WTC11 (cell line): ENCODE results near the gene AMMECR1. TPM values are rescaled to one million over a fixed set of nuclear protein-coding genes. Genes with fewer than 3 reads are reported as not detected.

ENCODE experiments used
- ATAC-seq: fragments of 200-7000 bp; cut with Tn5 transposase; 2 replicates; pipeline ENCODE4 v1.10.0; 2021; ENCODE audit warnings: mild to moderate bottlenecking, moderate library complexity
- CTCF ChIA-PET: fragments of 300-600 bp; sonication (Branson Sonifier 250); formaldehyde crosslinking; loops from one replicate; lab custom pipeline; 2021; ENCODE audit warnings: antibody characterized with exemption; lab: Charles Lee
- POLR2A ChIA-PET: fragments of 350-600 bp; sonication (Branson Sonifier 250); formaldehyde crosslinking; loops from one replicate; lab custom pipeline; 2021; ENCODE audit warnings: antibody characterized with exemption; lab: Charles Lee
- DNase-seq: peaks from one replicate; pipeline ENCODE4 v3.0.0; 2021; ENCODE audit warnings: low spot score
- H3K27ac Mint-ChIP-seq: 2 replicates; pipeline ENCODE4 v1.8.0; 2021; ENCODE audit warnings: mixed read lengths
- H3K27me3 Mint-ChIP-seq: 2 replicates; pipeline ENCODE4 v1.8.0; 2021; ENCODE audit warnings: low read depth, mild to moderate bottlenecking, moderate library complexity, mixed read lengths
- H3K36me3 Mint-ChIP-seq: 2 replicates; pipeline ENCODE4 v1.8.0; 2021; ENCODE audit warnings: mixed read lengths
- H3K4me1 Mint-ChIP-seq: 2 replicates; pipeline ENCODE4 v1.8.0; 2022; ENCODE audit warnings: mixed read lengths
- H3K4me3 Mint-ChIP-seq: 2 replicates; pipeline ENCODE4 v1.8.0; 2021; ENCODE audit warnings: mild to moderate bottlenecking, moderate library complexity, mixed read lengths
- H3K9me3 Mint-ChIP-seq: 2 replicates; pipeline ENCODE4 v1.8.0; 2021; ENCODE audit warnings: mixed read lengths
- CBFB ChIP-seq: sonication (generic); formaldehyde crosslinking; IDR thresholded peaks from 2 replicates; pipeline ENCODE4 v1.8.1; 2022; ENCODE audit warnings: mild to moderate bottlenecking, low read depth, missing genetic modification reagents
- CREB1 ChIP-seq: sonication (generic); formaldehyde crosslinking; IDR thresholded peaks from 2 replicates; pipeline ENCODE4 v1.8.0; 2023; ENCODE audit warnings: mild to moderate bottlenecking, missing genetic modification reagents
- CREM ChIP-seq: sonication (generic); formaldehyde crosslinking; IDR thresholded peaks from 2 replicates; pipeline ENCODE4 v1.8.1; 2022; ENCODE audit warnings: mild to moderate bottlenecking, missing genetic modification reagents, moderate library complexity
- EMX1 ChIP-seq: fragments of 250-450 bp; sonication (Bioruptor Pico); IDR thresholded peaks from 2 replicates; pipeline ENCODE4 v1.8.0; 2021; ENCODE audit warnings: mild to moderate bottlenecking
- FOXK1 ChIP-seq: sonication (generic); formaldehyde crosslinking; IDR thresholded peaks from 2 replicates; pipeline ENCODE4 v1.8.0; 2022; ENCODE audit warnings: mild to moderate bottlenecking, moderate library complexity, missing genetic modification reagents
- JAZF1 ChIP-seq: fragments of 250-450 bp; sonication (Bioruptor Pico); IDR thresholded peaks from 2 replicates; pipeline ENCODE4 v1.9.0; 2021; ENCODE audit warnings: moderate library complexity, mild to moderate bottlenecking, inconsistent platforms
- JUN ChIP-seq: sonication (generic); formaldehyde crosslinking; IDR thresholded peaks from 2 replicates; pipeline ENCODE4 v1.8.0; 2023; ENCODE audit warnings: mild to moderate bottlenecking, missing genetic modification reagents
- NFE2L1 ChIP-seq: sonication (generic); formaldehyde crosslinking; IDR thresholded peaks from 2 replicates; pipeline ENCODE4 v1.8.1; 2023; ENCODE audit warnings: missing genetic modification reagents
- NR2C2 ChIP-seq: sonication (generic); formaldehyde crosslinking; IDR thresholded peaks from 2 replicates; pipeline ENCODE4 v1.8.0; 2022; ENCODE audit warnings: mild to moderate bottlenecking, missing genetic modification reagents
- PRRX2 ChIP-seq: fragments of 250-450 bp; sonication (Bioruptor Pico); IDR thresholded peaks from 2 replicates; pipeline ENCODE4 v1.8.0; 2021; ENCODE audit warnings: mild to moderate bottlenecking
- RORB ChIP-seq: fragments of 250-450 bp; sonication (Bioruptor Pico); IDR thresholded peaks from 2 replicates; pipeline ENCODE4 v1.9.0; 2021; ENCODE audit warnings: mild to moderate bottlenecking
- TCF7 ChIP-seq: sonication (generic); formaldehyde crosslinking; IDR thresholded peaks from 2 replicates; pipeline ENCODE4 v1.8.0; 2022; ENCODE audit warnings: mild to moderate bottlenecking, low read depth, missing genetic modification reagents, moderate library complexity
- ZMAT4 ChIP-seq: fragments of 250-450 bp; sonication (Bioruptor Pico); IDR thresholded peaks from 2 replicates; pipeline ENCODE4 v1.9.0; 2021; ENCODE audit warnings: mild to moderate bottlenecking
- ZNF263 ChIP-seq: sonication (generic); formaldehyde crosslinking; IDR thresholded peaks from 2 replicates; pipeline ENCODE4 v1.8.1; 2022; ENCODE audit warnings: low read depth, mild to moderate bottlenecking, moderate library complexity, missing genetic modification reagents
- ZNF416 ChIP-seq: fragments of 250-450 bp; sonication (Bioruptor Pico); IDR thresholded peaks from 2 replicates; pipeline ENCODE4 v1.9.0; 2021; ENCODE audit warnings: mild to moderate bottlenecking, inconsistent platforms
- total RNA-seq: library from RNA; stranded (reverse); gene quantifications from 3 replicates; pipeline ENCODE4 v1.2.3, GENCODE V29; 2021
- TF ChIP-seq, protein P1 (sequence below): sonication (generic); formaldehyde crosslinking; IDR thresholded peaks from 2 replicates; pipeline ENCODE4 v1.8.0; 2022; ENCODE audit warnings: mild to moderate bottlenecking, missing genetic modification reagents
- TF ChIP-seq, protein P2 (sequence below): sonication (generic); formaldehyde crosslinking; IDR thresholded peaks from 2 replicates; pipeline ENCODE4 v1.8.1; 2023; ENCODE audit warnings: mild to moderate bottlenecking, moderate library complexity, missing genetic modification reagents
- TF ChIP-seq, protein P3 (sequence below): sonication (generic); formaldehyde crosslinking; IDR thresholded peaks from 2 replicates; pipeline ENCODE4 v1.8.0; 2023; ENCODE audit warnings: mild to moderate bottlenecking, missing genetic modification reagents
- TF ChIP-seq, protein P4 (sequence below): sonication (generic); formaldehyde crosslinking; IDR thresholded peaks from 2 replicates; pipeline ENCODE4 v1.8.1; 2022; ENCODE audit warnings: mild to moderate bottlenecking, missing genetic modification reagents, moderate library complexity, borderline replicate concordance
- TF ChIP-seq, protein P5 (sequence below): fragments of 250-450 bp; sonication (Bioruptor Pico); IDR thresholded peaks from 2 replicates; pipeline ENCODE4 v2.1.2; 2022; ENCODE audit warnings: mild to moderate bottlenecking, moderate library complexity
- TF ChIP-seq, protein P6 (sequence below): fragments of 250-450 bp; sonication (Bioruptor Pico); IDR thresholded peaks from 2 replicates; pipeline ENCODE4 v1.9.0; 2021; ENCODE audit warnings: mild to moderate bottlenecking, borderline replicate concordance

The AMMECR1 gene
- total RNA-seq, 1 experiment from 2014 or later, result 18.1 TPM

- H3K4me3 Mint-ChIP-seq, result no peak overlapping the region
- peaks cover 9% of the 10 kb centered on the region for H3K36me3 Mint-ChIP-seq
- POLR2A ChIA-PET, result no interaction called here
- H3K9me3 Mint-ChIP-seq, result peaks cover 7% of the 10 kb centered on the region
- no peaks in the 10 kb centered on the region for H3K27me3 Mint-ChIP-seq
- no peak overlapping the region for H3K27ac Mint-ChIP-seq
- CTCF ChIA-PET, result interaction anchor here (1.2 to 1.9 kb wide), 2 partner anchors 37 to 230 kb away, joined by 3 to 5 read pairs; no protein-coding TSS in a partner anchor
- DNase-seq (no peak), ATAC-seq (no peak)
- TF ChIP-seq JUN (CRISPR knock-in tag), result no peak
- TF ChIP-seq, protein P1, sequence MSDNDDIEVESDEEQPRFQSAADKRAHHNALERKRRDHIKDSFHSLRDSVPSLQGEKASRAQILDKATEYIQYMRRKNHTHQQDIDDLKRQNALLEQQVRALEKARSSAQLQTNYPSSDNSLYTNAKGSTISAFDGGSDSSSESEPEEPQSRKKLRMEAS (CRISPR knock-in tag), result no peak
- no peak for TF ChIP-seq RORB
- TF ChIP-seq EMX1 (CRISPR knock-in tag), result no peak
- no peak for TF ChIP-seq PRRX2 (CRISPR knock-in tag)
- TF ChIP-seq ZNF263, result no peak
- TF ChIP-seq NFE2L1, result no peak
- no peak for TF ChIP-seq CBFB (CRISPR knock-in tag)
- peaks cover 17% of the 10 kb centered on the region for H3K4me1 Mint-ChIP-seq
These were observed 135.0 kb downstream of the AMMECR1 start for GRCh38 chrX:110182865-110183264.

GRCh38 chrX:110182362-110182761 is 135.5 kb downstream of the AMMECR1 start:
- peaks cover 17% of the 10 kb centered on the region for H3K4me1 Mint-ChIP-seq
- no peak for DNase-seq
- H3K36me3 Mint-ChIP-seq, result peaks cover 9% of the 10 kb centered on the region
- no peak overlapping the region for H3K27ac Mint-ChIP-seq
- no peak overlapping the region for H3K4me3 Mint-ChIP-seq
- CTCF ChIA-PET, result interaction anchor here (0.5 to 1.9 kb wide), 3 partner anchors 36 to 230 kb away, joined by 3 to 5 read pairs (median 4); no protein-coding TSS in a partner anchor
- no peaks in the 10 kb centered on the region for H3K27me3 Mint-ChIP-seq
- POLR2A ChIA-PET, result no interaction called here
- H3K9me3 Mint-ChIP-seq, result peaks cover 7% of the 10 kb centered on the region
- TF ChIP-seq NR2C2 (CRISPR knock-in tag) (no peak), ZMAT4 (CRISPR knock-in tag) (no peak), FOXK1 (no peak), CREB1 (no peak), TCF7 (CRISPR knock-in tag) (no peak)
- TF ChIP-seq, protein P2, sequence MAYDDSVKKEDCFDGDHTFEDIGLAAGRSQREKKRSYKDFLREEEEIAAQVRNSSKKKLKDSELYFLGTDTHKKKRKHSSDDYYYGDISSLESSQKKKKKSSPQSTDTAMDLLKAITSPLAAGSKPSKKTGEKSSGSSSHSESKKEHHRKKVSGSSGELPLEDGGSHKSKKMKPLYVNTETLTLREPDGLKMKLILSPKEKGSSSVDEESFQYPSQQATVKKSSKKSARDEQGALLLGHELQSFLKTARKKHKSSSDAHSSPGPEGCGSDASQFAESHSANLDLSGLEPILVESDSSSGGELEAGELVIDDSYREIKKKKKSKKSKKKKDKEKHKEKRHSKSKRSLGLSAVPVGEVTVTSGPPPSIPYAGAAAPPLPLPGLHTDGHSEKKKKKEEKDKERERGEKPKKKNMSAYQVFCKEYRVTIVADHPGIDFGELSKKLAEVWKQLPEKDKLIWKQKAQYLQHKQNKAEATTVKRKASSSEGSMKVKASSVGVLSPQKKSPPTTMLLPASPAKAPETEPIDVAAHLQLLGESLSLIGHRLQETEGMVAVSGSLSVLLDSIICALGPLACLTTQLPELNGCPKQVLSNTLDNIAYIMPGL, result no peak
- TF ChIP-seq, protein P3, sequence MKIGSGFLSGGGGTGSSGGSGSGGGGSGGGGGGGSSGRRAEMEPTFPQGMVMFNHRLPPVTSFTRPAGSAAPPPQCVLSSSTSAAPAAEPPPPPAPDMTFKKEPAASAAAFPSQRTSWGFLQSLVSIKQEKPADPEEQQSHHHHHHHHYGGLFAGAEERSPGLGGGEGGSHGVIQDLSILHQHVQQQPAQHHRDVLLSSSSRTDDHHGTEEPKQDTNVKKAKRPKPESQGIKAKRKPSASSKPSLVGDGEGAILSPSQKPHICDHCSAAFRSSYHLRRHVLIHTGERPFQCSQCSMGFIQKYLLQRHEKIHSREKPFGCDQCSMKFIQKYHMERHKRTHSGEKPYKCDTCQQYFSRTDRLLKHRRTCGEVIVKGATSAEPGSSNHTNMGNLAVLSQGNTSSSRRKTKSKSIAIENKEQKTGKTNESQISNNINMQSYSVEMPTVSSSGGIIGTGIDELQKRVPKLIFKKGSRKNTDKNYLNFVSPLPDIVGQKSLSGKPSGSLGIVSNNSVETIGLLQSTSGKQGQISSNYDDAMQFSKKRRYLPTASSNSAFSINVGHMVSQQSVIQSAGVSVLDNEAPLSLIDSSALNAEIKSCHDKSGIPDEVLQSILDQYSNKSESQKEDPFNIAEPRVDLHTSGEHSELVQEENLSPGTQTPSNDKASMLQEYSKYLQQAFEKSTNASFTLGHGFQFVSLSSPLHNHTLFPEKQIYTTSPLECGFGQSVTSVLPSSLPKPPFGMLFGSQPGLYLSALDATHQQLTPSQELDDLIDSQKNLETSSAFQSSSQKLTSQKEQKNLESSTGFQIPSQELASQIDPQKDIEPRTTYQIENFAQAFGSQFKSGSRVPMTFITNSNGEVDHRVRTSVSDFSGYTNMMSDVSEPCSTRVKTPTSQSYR, result no peak
- TF ChIP-seq, protein P4, sequence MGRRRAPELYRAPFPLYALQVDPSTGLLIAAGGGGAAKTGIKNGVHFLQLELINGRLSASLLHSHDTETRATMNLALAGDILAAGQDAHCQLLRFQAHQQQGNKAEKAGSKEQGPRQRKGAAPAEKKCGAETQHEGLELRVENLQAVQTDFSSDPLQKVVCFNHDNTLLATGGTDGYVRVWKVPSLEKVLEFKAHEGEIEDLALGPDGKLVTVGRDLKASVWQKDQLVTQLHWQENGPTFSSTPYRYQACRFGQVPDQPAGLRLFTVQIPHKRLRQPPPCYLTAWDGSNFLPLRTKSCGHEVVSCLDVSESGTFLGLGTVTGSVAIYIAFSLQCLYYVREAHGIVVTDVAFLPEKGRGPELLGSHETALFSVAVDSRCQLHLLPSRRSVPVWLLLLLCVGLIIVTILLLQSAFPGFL (CRISPR knock-in tag), result no peak
- TF ChIP-seq, all 79 proteins: peak for 0
- no peak for ATAC-seq

- DNase-seq, result no peak
- POLR2A ChIA-PET, result no interaction called here
- CTCF ChIA-PET, result interaction anchor here (0.5 to 4.8 kb wide), 3 partner anchors 13 to 231 kb away, joined by 4 to 26 read pairs (median 5); no protein-coding TSS in a partner anchor
- H3K27ac Mint-ChIP-seq, result no peak overlapping the region
- peaks cover 17% of the 10 kb centered on the region for H3K4me1 Mint-ChIP-seq
- H3K36me3 Mint-ChIP-seq, result peaks cover 6% of the 10 kb centered on the region
- H3K4me3 Mint-ChIP-seq, result no peak overlapping the region
- H3K9me3 Mint-ChIP-seq, result peaks cover 4% of the 10 kb centered on the region
- H3K27me3 Mint-ChIP-seq, result no peaks in the 10 kb centered on the region
- ATAC-seq, result no peak
- TF ChIP-seq CBFB (CRISPR knock-in tag), result no peak
- no peak for TF ChIP-seq JAZF1 (CRISPR knock-in tag)
- no peak for TF ChIP-seq CREM (CRISPR knock-in tag)
- TF ChIP-seq, protein P5, sequence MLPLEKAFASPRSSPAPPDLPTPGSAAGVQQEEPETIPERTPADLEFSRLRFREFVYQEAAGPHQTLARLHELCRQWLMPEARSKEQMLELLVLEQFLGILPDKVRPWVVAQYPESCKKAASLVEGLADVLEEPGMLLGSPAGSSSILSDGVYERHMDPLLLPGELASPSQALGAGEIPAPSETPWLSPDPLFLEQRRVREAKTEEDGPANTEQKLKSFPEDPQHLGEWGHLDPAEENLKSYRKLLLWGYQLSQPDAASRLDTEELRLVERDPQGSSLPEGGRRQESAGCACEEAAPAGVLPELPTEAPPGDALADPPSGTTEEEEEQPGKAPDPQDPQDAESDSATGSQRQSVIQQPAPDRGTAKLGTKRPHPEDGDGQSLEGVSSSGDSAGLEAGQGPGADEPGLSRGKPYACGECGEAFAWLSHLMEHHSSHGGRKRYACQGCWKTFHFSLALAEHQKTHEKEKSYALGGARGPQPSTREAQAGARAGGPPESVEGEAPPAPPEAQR, result no peak
- TF ChIP-seq, protein P6, sequence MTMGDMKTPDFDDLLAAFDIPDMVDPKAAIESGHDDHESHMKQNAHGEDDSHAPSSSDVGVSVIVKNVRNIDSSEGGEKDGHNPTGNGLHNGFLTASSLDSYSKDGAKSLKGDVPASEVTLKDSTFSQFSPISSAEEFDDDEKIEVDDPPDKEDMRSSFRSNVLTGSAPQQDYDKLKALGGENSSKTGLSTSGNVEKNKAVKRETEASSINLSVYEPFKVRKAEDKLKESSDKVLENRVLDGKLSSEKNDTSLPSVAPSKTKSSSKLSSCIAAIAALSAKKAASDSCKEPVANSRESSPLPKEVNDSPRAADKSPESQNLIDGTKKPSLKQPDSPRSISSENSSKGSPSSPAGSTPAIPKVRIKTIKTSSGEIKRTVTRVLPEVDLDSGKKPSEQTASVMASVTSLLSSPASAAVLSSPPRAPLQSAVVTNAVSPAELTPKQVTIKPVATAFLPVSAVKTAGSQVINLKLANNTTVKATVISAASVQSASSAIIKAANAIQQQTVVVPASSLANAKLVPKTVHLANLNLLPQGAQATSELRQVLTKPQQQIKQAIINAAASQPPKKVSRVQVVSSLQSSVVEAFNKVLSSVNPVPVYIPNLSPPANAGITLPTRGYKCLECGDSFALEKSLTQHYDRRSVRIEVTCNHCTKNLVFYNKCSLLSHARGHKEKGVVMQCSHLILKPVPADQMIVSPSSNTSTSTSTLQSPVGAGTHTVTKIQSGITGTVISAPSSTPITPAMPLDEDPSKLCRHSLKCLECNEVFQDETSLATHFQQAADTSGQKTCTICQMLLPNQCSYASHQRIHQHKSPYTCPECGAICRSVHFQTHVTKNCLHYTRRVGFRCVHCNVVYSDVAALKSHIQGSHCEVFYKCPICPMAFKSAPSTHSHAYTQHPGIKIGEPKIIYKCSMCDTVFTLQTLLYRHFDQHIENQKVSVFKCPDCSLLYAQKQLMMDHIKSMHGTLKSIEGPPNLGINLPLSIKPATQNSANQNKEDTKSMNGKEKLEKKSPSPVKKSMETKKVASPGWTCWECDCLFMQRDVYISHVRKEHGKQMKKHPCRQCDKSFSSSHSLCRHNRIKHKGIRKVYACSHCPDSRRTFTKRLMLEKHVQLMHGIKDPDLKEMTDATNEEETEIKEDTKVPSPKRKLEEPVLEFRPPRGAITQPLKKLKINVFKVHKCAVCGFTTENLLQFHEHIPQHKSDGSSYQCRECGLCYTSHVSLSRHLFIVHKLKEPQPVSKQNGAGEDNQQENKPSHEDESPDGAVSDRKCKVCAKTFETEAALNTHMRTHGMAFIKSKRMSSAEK, result no peak
- no peak for TF ChIP-seq ZNF416 (CRISPR knock-in tag)
These were observed 136.3 kb downstream of the AMMECR1 start for GRCh38 chrX:110181459-110182137.
